Measurements from ENCODE around the gene BPTF.

DNA sequence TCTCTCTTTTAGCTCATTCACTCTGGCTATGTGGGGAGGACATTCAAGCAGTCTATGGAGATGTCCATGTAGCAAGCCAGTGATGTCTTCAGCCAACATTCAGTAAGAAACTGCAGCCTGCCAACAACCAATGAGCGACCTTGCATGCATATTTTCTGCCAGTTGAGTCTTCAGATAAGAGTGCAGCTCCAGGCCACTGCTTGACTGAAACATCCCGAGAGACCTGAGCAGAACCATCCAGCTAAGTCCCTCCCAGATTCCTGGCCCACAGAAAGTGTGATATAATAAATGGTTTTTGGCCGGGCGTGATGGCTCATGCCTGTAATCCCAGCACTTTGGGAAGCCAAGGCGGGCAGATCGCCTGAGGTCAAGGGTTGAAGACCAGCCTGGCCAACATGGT, 181.5 kb downstream of the BPTF start:
- TF ChIP-seq TBP (IDR thresholded peaks at IDR 0.05; ENCODE audit: low read depth, low read length) = no peak
- TF ChIP-seq EZH2 (IDR thresholded peaks at IDR 0.05; ENCODE audit: low read depth, low read length, severe bottlenecking) = no peak
- TF ChIP-seq, protein P1, sequence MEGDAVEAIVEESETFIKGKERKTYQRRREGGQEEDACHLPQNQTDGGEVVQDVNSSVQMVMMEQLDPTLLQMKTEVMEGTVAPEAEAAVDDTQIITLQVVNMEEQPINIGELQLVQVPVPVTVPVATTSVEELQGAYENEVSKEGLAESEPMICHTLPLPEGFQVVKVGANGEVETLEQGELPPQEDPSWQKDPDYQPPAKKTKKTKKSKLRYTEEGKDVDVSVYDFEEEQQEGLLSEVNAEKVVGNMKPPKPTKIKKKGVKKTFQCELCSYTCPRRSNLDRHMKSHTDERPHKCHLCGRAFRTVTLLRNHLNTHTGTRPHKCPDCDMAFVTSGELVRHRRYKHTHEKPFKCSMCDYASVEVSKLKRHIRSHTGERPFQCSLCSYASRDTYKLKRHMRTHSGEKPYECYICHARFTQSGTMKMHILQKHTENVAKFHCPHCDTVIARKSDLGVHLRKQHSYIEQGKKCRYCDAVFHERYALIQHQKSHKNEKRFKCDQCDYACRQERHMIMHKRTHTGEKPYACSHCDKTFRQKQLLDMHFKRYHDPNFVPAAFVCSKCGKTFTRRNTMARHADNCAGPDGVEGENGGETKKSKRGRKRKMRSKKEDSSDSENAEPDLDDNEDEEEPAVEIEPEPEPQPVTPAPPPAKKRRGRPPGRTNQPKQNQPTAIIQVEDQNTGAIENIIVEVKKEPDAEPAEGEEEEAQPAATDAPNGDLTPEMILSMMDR (IDR thresholded peaks at IDR 0.05; ENCODE audit: control extremely low read depth in 1 of 3, insufficient read depth in 1 of 3, low read depth in 1 of 3, low read length in 3 of 3) = no peak
- TF ChIP-seq RAD21 (IDR thresholded peaks at IDR 0.05 in 1 of 2, conservative IDR thresholded peaks at IDR 0.05 in 1 of 2; ENCODE audit: low read depth in 2 of 2, low read length in 2 of 2) = no peak
- no peak for TF ChIP-seq RFX5 (IDR thresholded peaks at IDR 0.05; ENCODE audit: borderline replicate concordance, low read depth, low read length)
- no peak for TF ChIP-seq KDM1A (IDR thresholded peaks at IDR 0.05; ENCODE audit: borderline replicate concordance, low read length)
- no peak for TF ChIP-seq SP1 (IDR thresholded peaks at IDR 0.05; ENCODE audit: low read depth, low read length)
- no peak for TF ChIP-seq POLR2A (IDR thresholded peaks at IDR 0.05; ENCODE audit: control extremely low read depth in 1 of 2, low read depth in 2 of 2, low read length in 2 of 2)
- no peak for TF ChIP-seq TAF1 (IDR thresholded peaks at IDR 0.05; ENCODE audit: low read depth, low read length)
- TF ChIP-seq, protein P2, sequence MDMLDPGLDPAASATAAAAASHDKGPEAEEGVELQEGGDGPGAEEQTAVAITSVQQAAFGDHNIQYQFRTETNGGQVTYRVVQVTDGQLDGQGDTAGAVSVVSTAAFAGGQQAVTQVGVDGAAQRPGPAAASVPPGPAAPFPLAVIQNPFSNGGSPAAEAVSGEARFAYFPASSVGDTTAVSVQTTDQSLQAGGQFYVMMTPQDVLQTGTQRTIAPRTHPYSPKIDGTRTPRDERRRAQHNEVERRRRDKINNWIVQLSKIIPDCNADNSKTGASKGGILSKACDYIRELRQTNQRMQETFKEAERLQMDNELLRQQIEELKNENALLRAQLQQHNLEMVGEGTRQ (IDR thresholded peaks at IDR 0.05; ENCODE audit: low read length) = no peak
- TF ChIP-seq SP2 (IDR thresholded peaks at IDR 0.05; ENCODE audit: low read length) = no peak
- TF ChIP-seq, protein P3, sequence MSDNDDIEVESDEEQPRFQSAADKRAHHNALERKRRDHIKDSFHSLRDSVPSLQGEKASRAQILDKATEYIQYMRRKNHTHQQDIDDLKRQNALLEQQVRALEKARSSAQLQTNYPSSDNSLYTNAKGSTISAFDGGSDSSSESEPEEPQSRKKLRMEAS (IDR thresholded peaks at IDR 0.05) = no peak
- no peak for TF ChIP-seq YY1 (IDR thresholded peaks at IDR 0.05; ENCODE audit: low read depth, low read length)
